Bronchial epithelial cell (primary cell): ENCODE data around the gene RSRC1. TPM values are rescaled to one million over a fixed set of nuclear protein-coding genes. Genes with fewer than 3 reads are reported as not detected.

Source experiments
- DNase-seq: peaks from one replicate; pipeline ENCODE4 v3.0.0-alpha.2; 2010; ENCODE audit warnings: low read depth
- FAIRE-seq: peaks from 2 replicates; lab custom pipeline; 2011; peaks lifted over from hg19 to GRCh38; lab: Jason Lieb, UNC
- H3K27me3 ChIP-seq: 2 replicates; pipeline ENCODE4 v1.5.1; 2011; ENCODE audit warnings: low read length; ENCODE audit not compliant: control insufficient read depth, insufficient read depth
- H3K36me3 ChIP-seq: 2 replicates; pipeline ENCODE4 v1.5.1; 2011; ENCODE audit warnings: low read length; ENCODE audit not compliant: control insufficient read depth, insufficient read depth
- H3K4me3 ChIP-seq: 2 replicates; pipeline ENCODE4 v1.5.1; 2011; ENCODE audit warnings: mild to moderate bottlenecking, low read depth, low read length, control low read depth
- CTCF ChIP-seq: IDR thresholded peaks from 2 replicates; pipeline ENCODE4 v1.5.1; 2011; ENCODE audit warnings: mild to moderate bottlenecking, moderate library complexity, low read length, control low read depth, inconsistent platforms; ENCODE audit not compliant: insufficient read depth, severe bottlenecking
- total RNA-seq: library from RNA; depleted of rRNA; stranded (reverse); fragments of >200 nt; gene quantifications from 2 replicates; pipeline ENCODE4 v1.2.1, GENCODE V29; 2014

RSRC1 gene
- total RNA-seq, 1 donor from 2014 or later = 20.8 TPM

DNA sequence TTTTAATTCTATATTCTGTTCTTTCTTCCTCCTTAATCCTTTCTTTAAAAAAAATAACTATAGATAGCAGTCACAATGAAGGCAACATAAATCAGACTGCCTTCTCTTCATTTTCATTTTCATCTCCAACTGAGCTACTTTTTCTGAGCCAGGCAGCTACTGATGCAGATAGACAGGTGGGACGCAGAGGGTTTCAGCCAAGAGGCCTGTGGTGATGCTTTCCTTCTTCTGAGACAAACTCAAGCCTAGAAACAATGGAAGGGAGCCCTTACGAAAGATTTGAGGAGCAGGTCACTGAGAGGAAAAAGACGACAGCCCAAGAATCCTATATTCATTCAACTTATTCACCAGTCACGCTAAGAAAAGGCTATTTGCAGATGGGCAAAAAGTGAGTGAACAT is 241.1 kb downstream of the RSRC1 start:
- Histone ChIP-seq H3K27me3 (no peaks in the 10 kb centered on the region), H3K4me3 (no peak overlapping the region), H3K36me3 (no peaks in the 10 kb centered on the region)
- TF ChIP-seq CTCF = no peak
- FAIRE-seq (no peak), DNase-seq (no peak)

GRCh38 chr3:158352551-158352950 is 242.7 kb downstream of the RSRC1 start:
- TF ChIP-seq CTCF = no peak
- Histone ChIP-seq H3K27me3 (no peaks in the 10 kb centered on the region), H3K36me3 (no peaks in the 10 kb centered on the region), H3K4me3 (no peak overlapping the region)
- DNase-seq (no peak), FAIRE-seq (no peak)

- no peak for TF ChIP-seq CTCF
- no peak for FAIRE-seq
Observed at GRCh38 chr3:158354713-158355112, 244.8 kb downstream of the RSRC1 start.

DNA sequence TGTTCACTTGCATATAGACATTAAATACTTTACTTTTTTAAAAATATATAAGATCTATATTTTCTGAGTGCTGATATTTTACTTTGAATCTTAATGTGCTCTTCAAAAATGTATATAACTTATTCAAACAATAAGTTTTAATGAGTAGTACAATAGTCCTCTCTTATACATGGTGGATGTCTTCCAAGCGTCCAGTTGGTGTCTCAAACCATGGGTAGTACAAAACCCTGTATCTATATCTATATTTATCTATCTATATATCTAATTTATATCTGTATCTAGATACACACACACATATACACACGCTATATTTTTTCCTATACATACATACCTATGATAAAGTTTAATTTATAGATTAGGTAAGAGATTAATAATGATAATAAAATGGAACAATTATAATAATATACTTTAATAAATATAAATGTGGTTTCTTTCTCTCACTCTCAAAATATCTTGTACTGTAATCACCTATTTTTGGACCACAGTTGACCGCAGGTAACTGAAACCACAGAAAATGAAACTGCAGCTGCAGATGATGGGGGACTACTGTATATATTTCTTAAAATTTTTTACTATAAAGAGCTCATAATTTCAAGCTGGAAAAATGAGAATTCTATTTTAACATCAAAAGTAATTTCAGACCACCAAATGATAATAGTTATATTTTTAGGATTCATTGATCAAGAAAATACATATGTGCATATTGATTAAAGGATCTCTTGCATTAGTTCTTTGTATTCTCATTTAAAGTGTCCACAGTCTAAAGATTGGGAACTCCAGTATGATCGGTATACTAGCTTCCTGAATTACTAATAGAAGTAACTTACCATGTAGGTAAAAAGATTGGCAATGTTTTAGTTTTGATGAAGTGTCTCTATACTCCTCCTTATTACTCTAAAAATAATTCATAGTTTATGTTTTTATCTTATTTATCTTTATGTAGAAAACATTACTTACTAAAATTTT is 246.0 kb downstream of the RSRC1 start:
- H3K27me3 ChIP-seq = no peaks in the 10 kb centered on the region
- no peak for TF ChIP-seq CTCF
- no peaks in the 10 kb centered on the region for H3K36me3 ChIP-seq
- H3K4me3 ChIP-seq = no peak overlapping the region
- DNase-seq (no peak), FAIRE-seq (no peak)

More at GRCh38 chr3:158354713-158355112, 244.8 kb downstream of the RSRC1 start:
- DNase-seq = no peak
- no peak overlapping the region for H3K4me3 ChIP-seq
- H3K27me3 ChIP-seq = no peaks in the 10 kb centered on the region
- H3K36me3 ChIP-seq = no peaks in the 10 kb centered on the region

DNA sequence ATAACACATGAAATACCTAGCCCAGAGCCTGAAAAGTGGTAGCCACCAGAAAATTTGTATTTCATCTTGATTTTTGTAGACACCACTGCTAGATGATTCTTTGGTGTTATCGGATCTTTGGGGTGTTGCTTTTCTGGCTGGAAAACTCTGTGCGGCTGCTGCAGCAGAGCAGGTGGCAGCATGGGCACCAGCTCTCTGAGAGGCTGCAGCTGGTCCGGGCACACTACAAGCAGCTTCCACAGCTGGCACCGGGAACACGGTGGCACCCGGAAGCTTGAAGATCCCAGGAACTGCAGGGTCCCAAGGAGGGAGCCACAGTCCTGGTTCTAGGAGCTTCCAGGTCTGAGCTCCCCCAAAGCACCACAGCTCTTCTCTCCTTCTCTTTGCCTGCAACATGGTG is 249.4 kb downstream of the RSRC1 start:
- FAIRE-seq = no peak
- TF ChIP-seq CTCF = no peak

More for the DNA sequence above, 249.4 kb downstream of the RSRC1 start:
- Histone ChIP-seq H3K36me3 (no peaks in the 10 kb centered on the region), H3K27me3 (no peaks in the 10 kb centered on the region), H3K4me3 (no peak overlapping the region)
- DNase-seq = no peak
